HG03521 (cell line): ENCODE data around the gene NDST4.

Experiments used
- ATAC-seq: cut with Tn5 transposase; IDR thresholded peaks from one replicate; pipeline ENCODE4 v1.9.1; 2021; ENCODE audit warnings: mild to moderate bottlenecking, moderate library complexity; ENCODE audit not compliant: unreplicated experiment

Gene NDST4

DNA sequence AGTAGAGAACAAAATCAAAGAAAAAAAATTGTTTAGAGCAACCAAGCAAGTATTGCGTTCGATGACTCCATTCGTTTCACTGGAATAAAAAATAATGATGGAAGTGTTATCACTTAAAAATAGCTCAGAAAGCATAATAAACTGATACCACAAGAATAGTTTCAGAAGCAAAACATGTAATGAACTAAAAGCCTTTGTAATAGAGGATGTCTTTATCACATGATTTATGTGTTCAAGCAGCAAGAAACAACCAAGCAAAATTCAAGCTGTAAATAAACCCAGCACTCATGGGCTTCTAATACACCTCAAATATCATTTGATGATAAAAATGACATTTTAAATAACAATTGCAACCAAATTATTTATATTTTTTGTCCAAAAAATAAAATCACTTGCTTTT lies 192.2 kb downstream of the NDST4 start:
- ATAC-seq = no peak

DNA sequence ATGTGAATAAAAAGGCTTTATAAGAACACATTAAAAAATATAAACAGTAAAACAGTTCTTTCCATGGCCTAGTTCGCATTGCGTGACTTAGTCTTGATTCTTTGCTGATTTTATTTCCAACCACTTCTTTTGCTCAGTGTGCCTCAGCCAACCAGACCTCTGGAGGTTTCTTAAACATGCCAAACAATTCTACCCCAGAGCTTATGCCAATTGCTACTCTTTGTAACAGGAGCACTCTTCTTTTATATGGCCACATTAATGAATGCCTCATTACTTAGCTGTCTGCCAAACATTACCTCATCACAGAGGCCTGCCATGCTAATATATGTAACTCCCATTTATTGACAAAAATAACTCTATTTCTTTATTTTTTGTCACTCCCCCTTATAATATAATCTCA lies 202.3 kb downstream of the NDST4 start:
- no peak for ATAC-seq

DNA sequence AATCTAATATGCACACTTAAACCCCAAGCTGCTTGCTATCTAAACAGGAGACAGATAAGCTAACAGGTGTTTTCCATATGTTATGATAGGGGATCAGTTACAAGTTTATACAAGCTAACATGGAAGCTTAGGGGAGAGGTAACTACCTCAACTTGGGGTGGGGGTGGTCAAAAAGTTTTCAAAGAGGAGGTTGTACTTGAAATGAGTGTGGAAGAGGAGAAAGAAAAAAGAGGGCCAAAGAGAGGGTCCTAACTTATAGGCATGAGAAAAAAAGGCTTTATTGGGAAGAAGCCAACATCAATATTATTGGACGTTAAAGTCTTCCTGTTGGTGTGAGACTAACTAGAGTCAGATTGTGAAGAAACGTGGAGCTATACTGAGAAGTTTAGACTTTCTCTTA lies 205.9 kb downstream of the NDST4 start:
- no peak for ATAC-seq

DNA sequence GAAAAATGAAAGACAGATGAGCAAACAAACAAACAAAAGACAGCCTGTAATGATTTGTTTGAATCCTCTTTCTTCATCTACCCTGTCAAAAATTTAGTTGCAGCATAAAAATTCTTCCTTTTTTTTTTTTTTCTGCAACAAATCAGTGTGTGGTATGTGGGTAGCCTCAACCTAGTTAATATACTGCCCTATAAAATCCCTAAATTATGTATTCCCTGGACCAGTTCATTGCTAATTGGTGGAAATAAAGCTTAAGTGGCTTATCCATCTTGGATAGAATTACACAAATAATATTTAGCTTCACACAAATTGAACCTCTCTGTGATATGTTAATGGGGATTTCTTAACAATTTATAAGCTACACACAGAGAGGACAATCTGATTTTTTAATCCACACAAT lies 208.4 kb downstream of the NDST4 start:
- no peak for ATAC-seq

DNA sequence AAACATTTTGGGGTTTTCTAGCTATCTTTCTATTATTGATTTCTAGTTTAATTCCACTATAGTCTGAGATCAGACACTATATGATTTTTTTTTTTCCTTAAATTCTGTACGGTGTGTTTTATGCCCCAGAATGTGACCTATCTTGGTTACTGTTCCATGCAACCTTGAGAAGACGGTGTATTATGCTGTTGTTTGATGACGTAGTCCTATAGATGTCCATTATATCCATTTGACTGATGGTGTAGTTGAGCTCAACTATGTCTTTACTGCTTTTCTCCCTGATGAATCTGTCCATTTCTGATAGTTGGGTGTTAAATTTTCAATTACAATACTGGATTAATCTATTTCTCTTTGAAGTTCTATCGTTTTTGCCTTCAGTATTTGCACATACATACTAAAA lies 212.5 kb downstream of the NDST4 start:
- ATAC-seq = no peak

DNA sequence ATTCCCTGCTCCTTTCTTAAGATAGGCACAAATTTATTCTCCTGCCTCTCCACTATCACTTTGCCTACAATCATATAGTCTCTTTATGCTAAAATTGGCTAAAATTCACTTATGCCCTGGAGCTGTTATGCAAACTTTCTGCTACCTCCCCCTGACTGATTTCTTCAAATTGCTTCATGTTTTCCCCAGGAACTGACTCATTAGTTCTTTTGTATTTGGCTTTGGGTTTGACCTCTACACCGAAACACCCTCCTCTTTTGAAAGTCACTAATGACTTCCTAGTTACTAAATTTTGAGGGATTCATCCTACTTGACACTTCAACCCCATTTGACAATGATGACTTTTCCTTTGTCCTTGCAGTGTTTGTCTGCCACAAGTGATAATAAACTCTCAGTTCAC lies 222.6 kb downstream of the NDST4 start:
- no peak for ATAC-seq

DNA sequence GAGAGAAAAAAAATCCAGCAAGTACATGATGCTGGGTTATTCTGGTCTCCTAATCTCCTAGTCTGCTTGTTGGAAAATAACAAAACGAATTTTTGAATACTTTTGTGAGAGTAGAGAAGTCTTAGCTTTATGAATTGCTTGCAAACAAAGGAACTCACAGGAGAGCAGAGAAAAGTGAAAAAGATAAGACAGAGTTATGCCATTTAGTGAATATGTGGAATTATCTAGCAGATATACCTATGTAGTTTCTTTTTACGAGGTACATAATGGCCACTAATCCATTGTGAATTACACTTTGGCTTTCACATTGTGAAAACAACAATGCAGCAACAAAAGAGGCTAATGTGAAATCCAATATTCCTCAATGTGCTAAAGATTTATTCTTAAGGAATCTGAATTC lies 226.7 kb downstream of the NDST4 start:
- ATAC-seq = no peak

DNA sequence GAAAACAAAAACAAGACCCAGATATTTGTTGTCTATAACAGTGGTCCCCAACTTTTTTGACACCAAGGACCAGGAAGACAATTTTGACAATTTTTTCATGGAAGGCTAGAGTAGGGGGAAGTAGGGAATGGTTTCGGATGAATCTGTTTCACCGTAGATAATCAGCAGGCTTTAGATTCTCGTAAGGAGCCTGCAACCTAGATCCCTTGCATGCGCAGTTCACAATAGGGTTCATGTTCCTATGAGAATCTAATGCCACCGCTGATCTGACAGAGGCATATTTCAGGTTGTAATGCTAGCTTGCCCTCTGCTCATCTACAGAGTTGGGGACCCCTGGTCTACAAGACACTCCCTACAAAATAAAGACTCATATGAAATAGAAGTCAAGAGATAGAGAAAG lies 229.8 kb downstream of the NDST4 start:
- ATAC-seq = no peak

DNA sequence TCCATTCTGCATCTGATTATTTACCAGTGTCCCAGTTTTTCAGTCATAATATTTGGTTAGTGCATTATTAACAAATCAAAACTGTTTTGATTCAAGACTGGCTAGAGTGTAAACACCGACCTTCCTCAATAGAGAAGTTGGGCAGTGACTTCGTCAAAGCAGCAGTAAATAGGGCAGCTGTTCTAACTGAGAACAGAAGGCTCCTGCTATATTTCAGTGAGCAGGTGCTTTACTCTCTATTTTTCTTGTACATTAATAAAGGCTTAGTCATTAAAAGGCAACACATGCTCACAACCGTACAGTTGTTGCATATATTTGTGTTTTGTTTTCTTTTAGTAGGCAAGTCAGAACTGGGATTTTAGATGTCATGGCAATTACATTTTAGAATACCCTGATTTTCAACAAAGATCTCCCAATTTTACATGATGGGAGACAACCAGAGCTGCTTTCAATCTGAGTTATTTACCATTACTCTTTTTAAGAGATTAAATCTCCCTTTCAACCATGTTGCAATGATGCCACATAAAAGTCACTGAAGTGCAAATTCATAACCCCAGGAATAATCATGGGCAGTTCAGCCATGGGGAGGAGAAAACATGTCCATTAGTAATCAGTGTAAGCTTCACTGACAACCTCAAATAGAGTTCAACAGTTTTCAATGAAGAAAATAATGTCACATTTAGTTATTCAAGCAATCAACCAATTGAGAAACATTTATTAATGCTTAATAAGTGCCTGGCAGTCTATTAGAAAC lies 233.3 kb downstream of the NDST4 start:
- ATAC-seq = no peak

DNA sequence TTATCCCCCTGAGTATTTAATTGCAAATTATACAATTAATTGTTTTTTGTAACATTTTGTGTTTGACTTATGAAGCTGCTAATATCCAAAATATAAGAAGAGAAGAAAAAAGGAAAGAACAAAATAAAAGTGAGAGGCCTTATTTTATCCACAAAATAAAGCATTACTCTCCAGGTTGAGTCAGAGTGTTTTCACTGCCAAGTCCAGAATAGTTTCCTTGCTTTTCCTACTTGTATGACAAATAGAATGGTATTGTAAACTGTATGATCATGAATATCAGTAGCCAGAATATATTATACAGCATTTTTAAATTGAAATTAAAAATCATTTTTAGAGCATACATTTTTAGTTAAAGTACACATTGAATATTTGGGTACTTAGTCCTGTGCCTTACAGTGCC lies 237.8 kb downstream of the NDST4 start:
- ATAC-seq = no peak

DNA sequence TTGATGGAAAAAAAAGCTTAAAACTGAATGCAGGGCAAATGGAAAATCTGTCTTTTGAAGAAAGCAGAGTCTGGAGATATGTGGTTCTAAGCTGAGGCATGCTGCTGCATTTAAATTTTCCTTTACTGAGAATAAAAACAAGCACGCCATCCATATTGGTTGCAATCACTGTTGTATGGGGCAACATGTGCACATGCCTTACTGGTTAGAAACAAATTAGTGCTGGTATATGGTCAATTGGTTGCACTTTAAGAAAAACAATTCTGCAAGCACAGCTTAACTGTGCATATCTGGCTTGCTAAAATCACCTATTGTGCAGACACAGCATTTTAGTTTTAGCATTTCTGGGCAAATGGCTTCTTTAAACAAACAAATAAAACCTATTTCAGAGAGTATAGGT lies 239.1 kb downstream of the NDST4 start:
- ATAC-seq = no peak

DNA sequence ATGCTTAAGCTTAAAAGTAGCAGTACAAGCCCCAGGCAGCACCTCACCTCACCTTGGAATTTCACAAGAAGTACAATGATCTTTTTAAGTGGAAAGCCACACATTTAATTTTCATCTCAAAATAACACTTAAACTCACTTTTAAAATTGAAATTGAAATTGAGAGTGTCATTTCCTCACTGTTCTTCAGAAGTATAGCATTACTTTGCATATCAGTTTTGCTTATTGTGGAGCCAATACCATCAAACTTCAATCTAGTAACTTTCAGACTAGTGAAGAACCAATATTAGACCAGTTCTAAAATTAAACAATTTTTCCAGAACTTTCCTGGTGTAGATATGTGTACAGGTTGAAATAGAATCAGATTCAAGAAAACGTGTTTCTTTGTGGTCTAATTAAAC lies 242.4 kb downstream of the NDST4 start:
- no peak for ATAC-seq

DNA sequence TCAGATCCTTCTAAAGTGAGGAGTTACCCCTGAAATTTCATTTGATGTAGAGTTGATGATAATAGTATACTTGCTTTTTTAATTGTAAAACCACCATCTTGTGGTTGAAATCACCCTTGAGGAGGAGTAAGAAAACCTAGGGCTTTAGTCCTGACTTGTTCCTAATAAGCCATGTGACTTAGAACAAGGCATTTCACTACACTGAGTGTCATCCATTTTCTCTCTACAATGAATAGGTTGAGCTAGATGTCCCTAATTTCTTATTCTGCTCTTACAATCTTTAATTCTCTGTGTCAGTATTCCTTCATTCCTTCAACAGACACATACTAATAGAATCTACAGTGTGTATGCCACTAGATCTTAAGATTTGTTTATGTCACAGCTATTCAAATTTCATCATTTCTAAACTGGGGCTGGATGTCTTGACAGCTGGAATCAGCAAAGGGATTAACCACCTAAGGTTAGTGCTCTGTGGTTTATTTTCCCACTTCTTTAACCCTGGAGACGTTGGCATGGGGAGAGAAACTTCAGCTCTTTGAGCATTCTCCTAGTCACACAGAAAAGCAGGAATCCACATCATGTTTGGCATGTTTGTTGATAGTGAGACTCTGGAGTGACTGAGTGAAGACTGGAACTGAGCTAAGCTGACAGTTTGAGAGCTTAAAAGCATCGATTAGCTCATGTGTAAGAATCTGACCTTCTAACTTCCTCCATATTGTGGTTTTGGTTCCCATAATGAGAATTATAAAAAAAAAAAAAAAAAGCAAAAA lies 246.3 kb downstream of the NDST4 start:
- ATAC-seq = no peak

DNA sequence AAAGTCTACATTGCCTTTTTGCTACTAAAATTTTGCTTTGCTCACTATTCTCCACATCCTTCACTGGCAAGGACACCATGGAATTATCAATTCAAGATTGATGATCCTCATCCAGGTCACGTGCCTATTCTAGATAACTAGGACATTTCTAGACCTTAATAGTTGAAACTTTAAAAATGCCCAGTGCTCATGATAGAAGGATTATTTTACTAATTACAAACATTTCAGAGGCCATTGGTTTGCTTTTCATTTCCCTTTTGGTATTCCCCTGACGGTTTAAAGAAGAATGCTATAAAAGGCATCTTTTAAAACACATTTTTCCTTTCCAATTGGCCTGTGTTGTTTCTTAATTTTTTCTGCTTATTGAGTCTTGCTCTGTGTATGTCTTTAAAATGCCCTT lies 249.4 kb downstream of the NDST4 start:
- no peak for ATAC-seq

DNA sequence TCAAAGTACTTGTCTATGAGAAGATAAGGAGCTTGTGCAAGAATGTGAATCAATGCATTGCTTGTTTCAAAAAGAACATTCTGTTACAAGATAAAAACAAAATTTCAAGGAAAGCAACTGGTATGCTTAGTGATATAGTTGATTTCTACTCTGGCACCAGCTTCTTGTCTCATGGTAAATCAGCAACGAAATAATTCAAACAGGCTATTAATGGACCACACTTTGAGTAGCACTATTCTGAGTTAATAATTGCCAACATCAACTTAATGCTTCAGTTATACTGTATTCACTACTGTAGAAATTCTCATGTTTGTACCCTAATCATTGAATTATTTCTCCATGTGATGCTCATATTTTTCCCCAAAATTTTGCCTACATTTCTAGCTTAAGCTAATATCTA lies 252.6 kb downstream of the NDST4 start:
- no peak for ATAC-seq

DNA sequence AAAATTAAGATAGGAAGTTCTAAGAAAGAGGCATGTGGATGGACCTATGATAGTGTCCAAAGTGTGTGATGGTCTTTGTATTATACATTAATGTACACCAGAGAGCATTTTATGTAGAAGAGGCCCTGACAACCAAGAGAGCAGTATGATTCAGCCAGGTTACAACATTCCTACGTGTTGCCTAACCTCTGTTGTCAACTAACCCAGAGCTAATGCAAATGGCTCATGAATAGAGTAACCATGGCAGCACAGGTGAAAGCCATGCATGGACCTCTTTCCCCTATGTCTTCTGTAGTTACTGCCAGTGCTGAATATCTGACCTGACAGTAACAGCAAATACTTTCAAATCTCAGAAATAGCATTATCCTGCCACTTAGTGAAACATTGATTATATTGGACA lies 255.6 kb downstream of the NDST4 start:
- no peak for ATAC-seq

DNA sequence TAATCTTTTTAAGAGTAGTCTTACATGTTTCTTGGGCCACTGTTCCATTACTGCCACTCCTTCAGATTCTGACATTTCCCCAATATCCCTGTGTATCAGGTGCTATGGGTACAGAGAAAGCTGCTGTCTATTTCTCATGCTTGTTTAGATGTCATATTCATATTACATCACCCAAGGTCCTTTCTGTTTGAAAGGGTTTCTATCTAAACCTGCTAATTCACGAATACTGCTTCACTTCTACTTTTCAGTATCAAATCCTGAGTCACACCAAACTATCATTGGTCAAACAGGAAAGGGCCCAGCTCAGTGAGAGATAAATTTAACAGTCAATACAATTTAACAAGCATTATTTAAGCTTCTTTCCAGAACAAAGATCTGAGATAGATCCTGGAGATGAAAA lies 273.4 kb downstream of the NDST4 start:
- no peak for ATAC-seq

DNA sequence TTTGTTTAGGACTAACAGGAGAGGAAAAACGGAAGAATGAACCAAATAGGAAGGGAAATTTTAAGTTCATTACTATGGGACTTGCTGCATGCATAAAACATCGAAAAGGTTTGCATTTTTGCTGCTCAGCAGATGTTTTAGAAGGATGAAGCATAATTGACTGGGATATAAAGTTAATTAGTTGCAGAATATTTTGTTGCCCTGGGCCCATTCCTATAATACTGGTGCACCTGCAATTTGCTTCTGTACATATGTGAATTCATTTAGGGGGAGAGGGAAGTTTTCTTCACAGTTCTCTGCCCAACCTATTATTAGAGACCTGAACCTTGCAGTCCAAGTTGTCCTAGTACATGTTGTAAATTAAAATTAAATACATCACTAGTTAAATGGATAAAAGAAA lies 282.8 kb downstream of the NDST4 start:
- no peak for ATAC-seq

DNA sequence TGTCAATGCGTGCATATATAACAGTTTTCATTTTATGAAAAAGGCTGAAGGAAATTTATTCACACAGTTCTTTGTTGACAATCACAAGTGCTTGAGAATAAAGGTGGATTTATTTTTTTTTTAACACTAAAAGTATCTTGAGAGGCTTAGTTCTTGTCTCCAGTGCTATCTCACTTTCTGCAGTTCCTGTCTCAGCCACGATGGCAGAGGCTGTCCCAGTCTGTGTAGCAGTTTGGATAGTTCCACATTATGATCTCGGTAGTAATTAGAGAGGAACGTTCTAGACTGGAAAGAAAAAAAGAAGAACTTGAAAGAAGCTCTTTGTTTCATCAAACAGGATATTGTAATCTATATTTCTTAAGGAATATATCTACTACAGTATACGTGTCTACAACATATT lies 285.8 kb downstream of the NDST4 start:
- ATAC-seq = no peak

DNA sequence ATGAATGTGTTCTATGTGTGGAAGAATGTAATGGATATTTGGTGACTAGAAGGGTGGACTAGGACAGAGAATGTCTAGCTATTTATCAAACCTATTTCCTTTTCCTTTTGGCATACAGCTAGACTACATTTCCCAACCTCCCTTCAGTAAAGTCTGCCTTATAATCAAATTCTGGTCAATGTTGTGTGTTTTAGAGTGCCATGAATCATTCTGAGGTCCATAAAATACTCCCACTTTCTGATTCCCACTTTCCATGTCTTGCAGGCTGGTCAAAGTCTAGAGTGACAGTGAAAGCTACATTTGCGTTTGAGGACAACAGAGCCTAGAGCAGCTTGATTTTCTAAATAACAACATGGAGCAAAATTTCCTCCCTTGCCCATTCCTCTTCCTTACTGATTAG lies 297.7 kb downstream of the NDST4 start:
- no peak for ATAC-seq

DNA sequence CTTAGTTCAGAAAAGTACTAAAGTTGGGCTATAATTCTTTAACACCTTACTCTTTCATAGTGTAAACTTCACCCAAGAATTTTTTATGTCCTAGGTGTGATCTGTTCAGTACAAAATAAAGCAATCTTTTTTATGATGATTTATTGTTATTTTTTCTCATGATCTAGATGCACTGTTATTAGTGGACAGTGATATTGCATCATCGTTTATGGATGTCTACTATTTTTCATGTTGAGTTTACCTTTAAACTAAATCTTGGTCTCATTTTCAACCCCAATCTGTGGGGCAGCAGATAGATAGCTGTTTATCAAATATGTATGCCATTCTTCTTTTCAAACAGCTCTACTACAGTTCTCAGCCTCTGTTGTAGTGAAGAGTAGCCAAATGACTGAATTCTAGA lies 299.5 kb downstream of the NDST4 start:
- no peak for ATAC-seq

DNA sequence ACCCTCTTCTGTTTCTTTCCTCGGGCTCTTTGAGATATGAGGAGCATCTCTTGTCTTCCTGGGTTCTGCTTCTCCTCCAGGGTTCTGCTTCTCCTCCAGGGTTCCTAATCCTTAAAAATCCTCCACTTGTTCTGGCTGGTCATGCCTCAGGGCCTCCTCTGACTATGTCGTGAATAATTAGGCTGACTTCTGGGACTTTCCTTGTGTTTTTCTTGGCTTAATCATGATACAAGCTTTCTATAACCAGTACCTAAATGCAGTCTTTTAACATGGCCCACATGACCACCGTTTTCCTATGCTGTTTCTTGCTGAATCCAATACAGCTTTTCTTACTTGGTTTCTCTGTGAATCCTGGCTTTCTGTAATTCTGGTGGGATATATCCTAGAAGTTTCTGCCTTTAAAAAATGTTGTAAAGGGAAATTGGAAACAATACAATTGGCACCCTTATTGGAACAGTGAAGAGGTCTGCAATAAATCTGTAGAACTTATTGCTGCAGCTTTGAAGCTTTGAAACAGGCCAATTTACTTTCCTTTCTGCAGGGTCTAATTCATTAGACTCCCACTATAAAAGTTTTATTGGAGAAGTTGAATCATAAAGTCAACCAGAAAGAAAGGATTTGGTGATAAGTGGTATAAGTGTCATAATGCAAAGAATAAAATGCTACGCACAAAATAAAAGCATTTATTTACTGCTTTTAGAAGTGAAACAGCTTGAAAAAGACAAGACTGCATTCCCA lies 301.7 kb downstream of the NDST4 start:
- no peak for ATAC-seq
